Muscle of back (tissue), 11 donors: Measurements from ENCODE around the gene SRPK3. TPM values are rescaled to one million over a fixed set of nuclear protein-coding genes. Genes with fewer than 3 reads are reported as not detected.

Experiments
- DNase-seq, 3 donors: peaks; one replicate each; pipeline versions ENCODE4 v3.0.0 to v3.0.0-alpha.2; 2013
- polyA plus RNA-seq, 10 donors: library from polyadenylated mRNA; unstranded; fragments of 120-200 nt; gene quantifications; one replicate each; pipeline ENCODE4 v1.2.1, GENCODE V29; 2013; ENCODE audit not compliant: insufficient read length in 10 of 10

The SRPK3 gene
- polyA plus RNA-seq, 10 donors: 116 to 277 (median 198) TPM

- DNase-seq: no peak
Observed at GRCh38 chrX:153779891-153780677, 757 bp upstream of the SRPK3 start.

- peak in 1 of 3 donors; percentile 42 for DNase-seq
Observed at GRCh38 chrX:153781428-153782047, 697 bp downstream of the SRPK3 start.

GRCh38 chrX:153782313-153782712, 1.5 kb downstream of the SRPK3 start:
- DNase-seq: peak in 1 of 3 donors; percentile 32

- no peak for DNase-seq
Observed at GRCh38 chrX:153782871-153783270, 2.0 kb downstream of the SRPK3 start.

GRCh38 chrX:153783378-153784013, 2.7 kb downstream of the SRPK3 start:
- DNase-seq: no peak

- no peak for DNase-seq
Observed at GRCh38 chrX:153784325-153784967, 3.6 kb downstream of the SRPK3 start.

- DNase-seq: no peak
Observed at GRCh38 chrX:153786669-153787068, 5.8 kb downstream of the SRPK3 start.

GRCh38 chrX:153789654-153790053, 8.8 kb downstream of the SRPK3 start:
- DNase-seq: no peak

GRCh38 chrX:153791104-153791852, 10.4 kb downstream of the SRPK3 start:
- DNase-seq: no peak

GRCh38 chrX:153792368-153792767, 11.5 kb downstream of the SRPK3 start:
- DNase-seq: no peak

- no peak for DNase-seq
Observed at GRCh38 chrX:153793291-153793690, 12.4 kb downstream of the SRPK3 start.

GRCh38 chrX:153794018-153794896, 13.4 kb downstream of the SRPK3 start, which contains the start of the genes IDH3G and SSR4:
IDH3G (minus strand) TSS chrX:153794375; CDS start chrX:153794326, 49 bp downstream.
SSR4 (plus strand) TSS chrX:153794668; CDS start chrX:153794688, 20 bp downstream.
- peak; percentile 91 to 98 (median 95) for DNase-seq

- no peak for DNase-seq
Observed at GRCh38 chrX:153794897-153795816, 14.3 kb downstream of the SRPK3 start.

- no peak for DNase-seq
Observed at GRCh38 chrX:153797415-153798015, 16.7 kb downstream of the SRPK3 start.

GRCh38 chrX:153799326-153799725, 18.5 kb downstream of the SRPK3 start:
- no peak for DNase-seq

GRCh38 chrX:153800177-153800722, 19.4 kb downstream of the SRPK3 start:
- DNase-seq: no peak

- DNase-seq: no peak
Observed at GRCh38 chrX:153800746-153801145, 19.9 kb downstream of the SRPK3 start.

GRCh38 chrX:153801669-153802068, 20.8 kb downstream of the SRPK3 start:
- no peak for DNase-seq
